Stimulated activated CD8-positive, alpha-beta memory T cell treated with anti-CD3 and anti-CD28 coated beads, Interleukin-7, amount 100 ng/mL, for 24 hours (primary cell): Measurements from ENCODE around the gene OSMR.
"Not testable (repeated sequence)": the region's sequence is repeated elsewhere in the genome, so short reads cannot be mapped to it uniquely, and the experiment has no call there.

Experiments used
- DNase-seq: peaks from one replicate; pipeline ENCODE4 v3.0.0-alpha.2; 2020; ENCODE audit warnings: low read depth

The OSMR gene

GRCh38 chr5:38831117-38831516 is 14.7 kb upstream of the OSMR start:
- no peak for DNase-seq

- no peak for DNase-seq
These were observed 13.9 kb upstream of the OSMR start for GRCh38 chr5:38831909-38832308.

- no peak for DNase-seq
These were observed 13.0 kb upstream of the OSMR start for GRCh38 chr5:38832810-38833209.

GRCh38 chr5:38835887-38836286 is 9.9 kb upstream of the OSMR start:
- DNase-seq: no peak

GRCh38 chr5:38837416-38837815 is 8.4 kb upstream of the OSMR start:
- DNase-seq: no peak

GRCh38 chr5:38837932-38838331 is 7.9 kb upstream of the OSMR start:
- DNase-seq: no peak

GRCh38 chr5:38843665-38844064 is 2.1 kb upstream of the OSMR start:
- no peak for DNase-seq

GRCh38 chr5:38846379-38847011 is 683 bp downstream of the OSMR start:
- DNase-seq: no peak

GRCh38 chr5:38847559-38848347 is 1.9 kb downstream of the OSMR start:
- no peak for DNase-seq

GRCh38 chr5:38848637-38849036 is 2.8 kb downstream of the OSMR start:
- DNase-seq: no peak

- not testable (repeated sequence) for DNase-seq
These were observed 5.8 kb downstream of the OSMR start for GRCh38 chr5:38851640-38852039.

GRCh38 chr5:38853753-38854470 is 8.1 kb downstream of the OSMR start:
- DNase-seq: no peak

GRCh38 chr5:38854907-38855306 is 9.1 kb downstream of the OSMR start:
- DNase-seq: no peak

- no peak for DNase-seq
These were observed 10.8 kb downstream of the OSMR start for GRCh38 chr5:38856660-38857059.

GRCh38 chr5:38858839-38859238 is 13.0 kb downstream of the OSMR start:
- no peak for DNase-seq

- DNase-seq: not testable (repeated sequence)
These were observed 16.4 kb downstream of the OSMR start for GRCh38 chr5:38861986-38862770.

- DNase-seq: no peak
These were observed 20.7 kb downstream of the OSMR start for GRCh38 chr5:38866362-38867031.

- DNase-seq: no peak
These were observed 21.2 kb downstream of the OSMR start for GRCh38 chr5:38867032-38867398.

GRCh38 chr5:38867416-38867815 is 21.6 kb downstream of the OSMR start:
- no peak for DNase-seq

GRCh38 chr5:38870595-38870994 is 24.8 kb downstream of the OSMR start:
- DNase-seq: no peak

- DNase-seq: no peak
These were observed 25.3 kb downstream of the OSMR start for GRCh38 chr5:38871058-38871605.
